ENCODE results near the gene ANKLE1. TPM values are rescaled to one million over a fixed set of nuclear protein-coding genes. Genes with fewer than 3 reads are reported as not detected.
A peak's percentile ranks its signal among the peaks of the same experiment; 100 is the strongest.

ANKLE1 gene
- polyA plus RNA-seq, 2 of the 4 experiments (the other 2 are of a cell fraction), result 0.56 to 0.74 TPM

DNA sequence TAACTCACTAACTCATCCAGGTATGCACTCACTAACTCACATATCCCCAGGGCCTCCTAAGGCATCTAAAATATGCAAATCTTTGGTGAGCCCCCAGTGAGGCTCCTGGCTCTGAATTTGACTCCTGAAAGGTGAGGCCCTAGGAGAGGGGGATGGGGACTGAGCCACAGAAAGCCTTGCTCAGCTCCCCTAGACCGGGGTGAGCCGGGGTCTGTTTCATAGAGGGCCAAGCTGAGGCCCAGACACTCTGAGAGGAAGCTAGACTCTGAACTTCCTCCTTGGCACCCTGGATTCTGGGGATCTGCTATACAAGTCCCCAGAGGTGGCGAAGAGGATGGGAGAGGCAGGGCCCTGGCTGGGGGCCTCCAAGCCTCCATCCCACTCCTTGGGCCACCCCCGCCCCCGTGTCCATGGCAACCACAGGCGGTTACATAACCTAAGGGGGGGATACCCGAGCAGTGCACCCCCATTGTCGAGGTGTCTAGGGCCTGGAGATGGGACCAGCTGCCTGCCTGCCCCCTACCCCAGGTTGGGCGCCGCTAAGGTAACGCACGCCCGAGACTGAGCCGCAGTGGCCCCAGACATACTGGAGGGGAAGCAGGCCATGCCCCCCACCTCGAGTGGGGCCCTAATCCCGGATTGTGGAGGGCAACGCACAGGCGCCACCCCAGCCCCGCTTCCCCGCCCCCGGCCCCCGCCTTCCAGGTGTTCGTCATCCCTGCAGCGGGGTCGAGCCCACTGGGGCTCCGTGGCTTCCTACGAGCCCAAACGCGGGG lies 20.9 kb downstream of the ANKLE1 start:
- POLR2A ChIA-PET, result interaction anchor here (0.6 kb wide), 1 partner anchor 35 kb away, joined by 5 read pairs; no protein-coding TSS in a partner anchor
- peak in 1 of 2 experiments; percentile 3; a peak in 1 of 6 replicates for ATAC-seq
- peak overlapping the region; percentile 65 for H3K4me3 ChIP-seq
- peak overlapping the region; percentile 87 to 95 for H3K27ac ChIP-seq
- WGBS (ENCODE audit: missing lambda C conversion rate), result 37% methylated on average over 9 of the region's 29 CpGs
- no peak for DNase-seq (ENCODE audit: low read depth in 1 of 2, low spot score in 1 of 2)
- peaks cover 28% of the 10 kb centered on the region for H3K4me1 ChIP-seq
- peak overlapping the region; percentile 93 for H3K4me2 ChIP-seq
- 0 out of 3 replicates have a peak, but pooled peaks cover 3% of the 10 kb centered on the region for H3K9me3 ChIP-seq
- CTCF ChIA-PET, result interaction anchor here (1.0 to 8.7 kb wide), 3 partner anchors 9 to 83 kb away, joined by 3 to 98 read pairs (median 8); no protein-coding TSS in a partner anchor
- FAIRE-seq, result no peak
- TF ChIP-seq RARB (CRISPR knock-in tag; IDR thresholded peaks at IDR 0.05) (no peak), NFE2L2 (conservative IDR thresholded peaks at IDR 0.05; ENCODE audit: low read length) (no peak), FOXS1 (CRISPR knock-in tag; IDR thresholded peaks at IDR 0.05) (no peak), RCOR1 (IDR thresholded peaks at IDR 0.05; ENCODE audit: low read depth, low read length) (no peak), MYC (IDR thresholded peaks at IDR 0.05; ENCODE audit: borderline replicate concordance, low read length) (no peak), TP53 (CRISPR knock-in tag; IDR thresholded peaks at IDR 0.05) (no peak), GATA3 (IDR thresholded peaks at IDR 0.05; ENCODE audit: borderline replicate concordance) (no peak), JUN (IDR thresholded peaks at IDR 0.05) (no peak), CBX2 (IDR thresholded peaks at IDR 0.05; ENCODE audit: borderline replicate concordance, low read depth) (no peak), CEBPB (IDR thresholded peaks at IDR 0.05) (no peak)

DNA sequence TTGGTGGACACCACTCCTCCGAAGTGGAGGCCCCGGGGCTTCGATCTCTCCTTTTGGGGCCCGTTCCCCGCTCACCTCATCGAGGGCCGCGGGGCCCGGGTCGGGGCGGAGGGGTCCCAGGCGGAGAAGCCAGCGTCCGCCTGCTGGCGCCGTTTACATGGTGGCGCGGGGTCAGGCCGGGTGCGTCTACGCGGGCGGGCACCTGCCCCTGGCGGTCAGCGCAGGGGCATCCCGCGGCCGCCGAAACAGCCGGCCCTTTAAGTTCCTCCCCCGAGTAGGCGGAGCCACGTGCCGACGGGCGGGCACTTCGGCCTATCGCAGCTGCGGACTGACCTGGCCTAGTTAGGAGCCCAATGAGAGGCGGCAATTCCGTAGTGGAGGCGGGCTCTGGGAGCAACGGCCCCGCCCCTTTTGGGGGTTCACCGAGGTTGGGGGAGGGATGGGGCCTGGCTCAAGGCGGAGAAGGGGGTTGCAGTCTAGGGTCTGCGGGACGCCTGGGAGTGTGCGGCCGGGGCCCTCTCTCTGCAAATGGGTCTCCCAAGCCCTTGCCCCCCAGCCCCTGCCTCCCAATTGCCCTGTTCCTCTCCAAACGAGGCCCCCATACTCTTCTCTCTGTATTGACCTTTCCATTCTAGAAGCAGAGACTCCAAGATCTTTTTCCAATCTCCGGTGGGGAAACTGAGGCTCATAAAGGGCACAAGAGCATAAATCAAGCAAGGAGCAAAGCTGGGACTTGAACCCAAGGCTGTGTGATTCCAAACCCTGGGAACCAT lies 21.7 kb downstream of the ANKLE1 start, which contains the start of gene ABHD8:
ABHD8 (minus strand) TSS at position 259 of the 773 bp plus-strand sequence. CDS start 1,809 bp downstream, outside the sequence.
- DNase-seq (ENCODE audit: low read depth in 1 of 2, low spot score in 1 of 2) (peak; percentile 71 to 95), FAIRE-seq (no peak), ATAC-seq (peak; percentile 77 to 85)
- Histone ChIP-seq H3K4me3 (peak within 1 kb of the TSS; percentile 65), H3K9me3 (no peaks in the 10 kb centered on the region), H3K4me2 (peak within 1 kb of the TSS; percentile 93), H3K4me1 (peaks cover 28% of the 10 kb centered on the region), H3K27ac (peak within 1 kb of the TSS; percentile 87 to 95)
- POLR2A ChIA-PET, result no interaction called here
- 3% methylated on average over 11 of the region's 52 CpGs for WGBS (ENCODE audit: missing lambda C conversion rate)
- TF ChIP-seq POLR2A (IDR thresholded peaks at IDR 0.05; ENCODE audit: low read length) (peak; percentile 43), HOXB13 (CRISPR knock-in tag; IDR thresholded peaks at IDR 0.05; ENCODE audit: low read depth) (no peak), ZC3H11A (IDR thresholded peaks at IDR 0.05) (no peak), RARB (CRISPR knock-in tag; IDR thresholded peaks at IDR 0.05) (no peak), NR3C1 (IDR thresholded peaks at IDR 0.05) (no peak), ZSCAN20 (CRISPR knock-in tag; IDR thresholded peaks at IDR 0.05) (no peak), CBX8 (IDR thresholded peaks at IDR 0.05) (no peak), JUN (IDR thresholded peaks at IDR 0.05) (0 out of 5 replicates have a peak, but pooled peaks of 1 of the 2 experiments have one; percentile 30)
- TF ChIP-seq, protein P1, sequence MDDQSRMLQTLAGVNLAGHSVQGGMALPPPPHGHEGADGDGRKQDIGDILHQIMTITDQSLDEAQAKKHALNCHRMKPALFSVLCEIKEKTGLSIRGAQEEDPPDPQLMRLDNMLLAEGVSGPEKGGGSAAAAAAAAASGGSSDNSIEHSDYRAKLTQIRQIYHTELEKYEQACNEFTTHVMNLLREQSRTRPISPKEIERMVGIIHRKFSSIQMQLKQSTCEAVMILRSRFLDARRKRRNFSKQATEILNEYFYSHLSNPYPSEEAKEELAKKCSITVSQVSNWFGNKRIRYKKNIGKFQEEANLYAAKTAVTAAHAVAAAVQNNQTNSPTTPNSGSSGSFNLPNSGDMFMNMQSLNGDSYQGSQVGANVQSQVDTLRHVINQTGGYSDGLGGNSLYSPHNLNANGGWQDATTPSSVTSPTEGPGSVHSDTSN (IDR thresholded peaks at IDR 0.05), result peak; percentile 96
- TF ChIP-seq, protein P2, sequence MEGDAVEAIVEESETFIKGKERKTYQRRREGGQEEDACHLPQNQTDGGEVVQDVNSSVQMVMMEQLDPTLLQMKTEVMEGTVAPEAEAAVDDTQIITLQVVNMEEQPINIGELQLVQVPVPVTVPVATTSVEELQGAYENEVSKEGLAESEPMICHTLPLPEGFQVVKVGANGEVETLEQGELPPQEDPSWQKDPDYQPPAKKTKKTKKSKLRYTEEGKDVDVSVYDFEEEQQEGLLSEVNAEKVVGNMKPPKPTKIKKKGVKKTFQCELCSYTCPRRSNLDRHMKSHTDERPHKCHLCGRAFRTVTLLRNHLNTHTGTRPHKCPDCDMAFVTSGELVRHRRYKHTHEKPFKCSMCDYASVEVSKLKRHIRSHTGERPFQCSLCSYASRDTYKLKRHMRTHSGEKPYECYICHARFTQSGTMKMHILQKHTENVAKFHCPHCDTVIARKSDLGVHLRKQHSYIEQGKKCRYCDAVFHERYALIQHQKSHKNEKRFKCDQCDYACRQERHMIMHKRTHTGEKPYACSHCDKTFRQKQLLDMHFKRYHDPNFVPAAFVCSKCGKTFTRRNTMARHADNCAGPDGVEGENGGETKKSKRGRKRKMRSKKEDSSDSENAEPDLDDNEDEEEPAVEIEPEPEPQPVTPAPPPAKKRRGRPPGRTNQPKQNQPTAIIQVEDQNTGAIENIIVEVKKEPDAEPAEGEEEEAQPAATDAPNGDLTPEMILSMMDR (IDR thresholded peaks at IDR 0.05), result peak; percentile 40
- TF ChIP-seq, protein P3, sequence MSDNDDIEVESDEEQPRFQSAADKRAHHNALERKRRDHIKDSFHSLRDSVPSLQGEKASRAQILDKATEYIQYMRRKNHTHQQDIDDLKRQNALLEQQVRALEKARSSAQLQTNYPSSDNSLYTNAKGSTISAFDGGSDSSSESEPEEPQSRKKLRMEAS (IDR thresholded peaks at IDR 0.05), result peak; percentile 41; the same call in 1 of the 2 replicates
- TF ChIP-seq, protein P4, sequence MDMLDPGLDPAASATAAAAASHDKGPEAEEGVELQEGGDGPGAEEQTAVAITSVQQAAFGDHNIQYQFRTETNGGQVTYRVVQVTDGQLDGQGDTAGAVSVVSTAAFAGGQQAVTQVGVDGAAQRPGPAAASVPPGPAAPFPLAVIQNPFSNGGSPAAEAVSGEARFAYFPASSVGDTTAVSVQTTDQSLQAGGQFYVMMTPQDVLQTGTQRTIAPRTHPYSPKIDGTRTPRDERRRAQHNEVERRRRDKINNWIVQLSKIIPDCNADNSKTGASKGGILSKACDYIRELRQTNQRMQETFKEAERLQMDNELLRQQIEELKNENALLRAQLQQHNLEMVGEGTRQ (IDR thresholded peaks at IDR 0.05), result peak; percentile 62
- CTCF ChIA-PET, result interaction anchor here (2.2 to 8.7 kb wide), 2 partner anchors 10 to 83 kb away, joined by 8 to 98 read pairs; no protein-coding TSS in a partner anchor

Measured in A549 (cell line).